ENCODE data around the gene TXLNB.

The TXLNB gene

GRCh38 chr6:139313229-139313628, 21.4 kb upstream of the TXLNB start:
- Histone ChIP-seq H3K9ac (ENCODE audit: low read depth in 1 of 2, low read length in 2 of 2) (no peak overlapping the region), H3K36me3 (ENCODE audit: control insufficient read depth in 2 of 2, insufficient read depth in 2 of 2, low read length in 2 of 2) (no peaks in the 10 kb centered on the region), H3K4me1 (ENCODE audit: control insufficient read depth in 2 of 2, insufficient read depth in 2 of 2, low read length in 2 of 2) (peaks cover 0 to 6% of the 10 kb centered on the region in 2 donors), H3K27ac (ENCODE audit: low read depth in 2 of 2, low read length in 2 of 2) (no peak overlapping the region), H3K9me3 (ENCODE audit: control insufficient read depth in 2 of 2, low read length in 2 of 2) (no peaks in the 10 kb centered on the region), H3K4me3 (ENCODE audit: low read length in 2 of 2) (no peak overlapping the region), H3K27me3 (ENCODE audit: control insufficient read depth in 2 of 2, insufficient read depth in 2 of 2, low read length in 2 of 2) (no peaks in the 10 kb centered on the region)

- H3K9ac ChIP-seq (ENCODE audit: low read depth in 1 of 2, low read length in 2 of 2): no peak overlapping the region
- no peaks in the 10 kb centered on the region for H3K27me3 ChIP-seq (ENCODE audit: control insufficient read depth in 2 of 2, insufficient read depth in 2 of 2, low read length in 2 of 2)
- H3K9me3 ChIP-seq (ENCODE audit: control insufficient read depth in 2 of 2, low read length in 2 of 2): no peaks in the 10 kb centered on the region
- no peak overlapping the region for H3K27ac ChIP-seq (ENCODE audit: low read depth in 2 of 2, low read length in 2 of 2)
- H3K4me1 ChIP-seq (ENCODE audit: control insufficient read depth in 2 of 2, insufficient read depth in 2 of 2, low read length in 2 of 2): peaks cover 0 to 9% of the 10 kb centered on the region in 2 donors
- no peaks in the 10 kb centered on the region for H3K36me3 ChIP-seq (ENCODE audit: control insufficient read depth in 2 of 2, insufficient read depth in 2 of 2, low read length in 2 of 2)
- H3K4me3 ChIP-seq (ENCODE audit: low read length in 2 of 2): no peak overlapping the region
Observed at GRCh38 chr6:139311831-139312230, 20.0 kb upstream of the TXLNB start.

- Histone ChIP-seq H3K4me1 (ENCODE audit: control insufficient read depth in 2 of 2, insufficient read depth in 2 of 2, low read length in 2 of 2) (peaks cover 0 to 9% of the 10 kb centered on the region in 2 donors), H3K27ac (ENCODE audit: low read depth in 2 of 2, low read length in 2 of 2) (peak overlapping the region; percentile 41 to 47), H3K4me3 (ENCODE audit: low read length in 2 of 2) (no peak overlapping the region)
Observed at GRCh38 chr6:139308936-139309603, 17.3 kb upstream of the TXLNB start.

GRCh38 chr6:139308286-139308916, 16.6 kb upstream of the TXLNB start:
- Histone ChIP-seq H3K4me1 (ENCODE audit: control insufficient read depth in 2 of 2, insufficient read depth in 2 of 2, low read length in 2 of 2) (peaks cover 0 to 9% of the 10 kb centered on the region in 2 donors), H3K4me3 (ENCODE audit: low read length in 2 of 2) (no peak overlapping the region), H3K9ac (ENCODE audit: low read depth in 1 of 2, low read length in 2 of 2) (no peak overlapping the region), H3K9me3 (ENCODE audit: control insufficient read depth in 2 of 2, low read length in 2 of 2) (no peaks in the 10 kb centered on the region), H3K27me3 (ENCODE audit: control insufficient read depth in 2 of 2, insufficient read depth in 2 of 2, low read length in 2 of 2) (no peaks in the 10 kb centered on the region), H3K27ac (ENCODE audit: low read depth in 2 of 2, low read length in 2 of 2) (peak overlapping the region; percentile 41 to 47), H3K36me3 (ENCODE audit: control insufficient read depth in 2 of 2, insufficient read depth in 2 of 2, low read length in 2 of 2) (no peaks in the 10 kb centered on the region)

More at GRCh38 chr6:139308936-139309603, 17.3 kb upstream of the TXLNB start:
- H3K9ac ChIP-seq (ENCODE audit: low read depth in 1 of 2, low read length in 2 of 2): no peak overlapping the region
- H3K27me3 ChIP-seq (ENCODE audit: control insufficient read depth in 2 of 2, insufficient read depth in 2 of 2, low read length in 2 of 2): no peaks in the 10 kb centered on the region
- no peaks in the 10 kb centered on the region for H3K36me3 ChIP-seq (ENCODE audit: control insufficient read depth in 2 of 2, insufficient read depth in 2 of 2, low read length in 2 of 2)
- no peaks in the 10 kb centered on the region for H3K9me3 ChIP-seq (ENCODE audit: control insufficient read depth in 2 of 2, low read length in 2 of 2)

- no peaks in the 10 kb centered on the region for H3K27me3 ChIP-seq (ENCODE audit: control insufficient read depth in 2 of 2, insufficient read depth in 2 of 2, low read length in 2 of 2)
Observed at GRCh38 chr6:139306291-139306981, 14.6 kb upstream of the TXLNB start.

GRCh38 chr6:139303185-139303584, 11.4 kb upstream of the TXLNB start:
- no peaks in the 10 kb centered on the region for H3K27me3 ChIP-seq (ENCODE audit: control insufficient read depth in 2 of 2, insufficient read depth in 2 of 2, low read length in 2 of 2)
- no peaks in the 10 kb centered on the region for H3K36me3 ChIP-seq (ENCODE audit: control insufficient read depth in 2 of 2, insufficient read depth in 2 of 2, low read length in 2 of 2)
- no peak overlapping the region for H3K4me3 ChIP-seq (ENCODE audit: low read length in 2 of 2)
- no peak overlapping the region for H3K27ac ChIP-seq (ENCODE audit: low read depth in 2 of 2, low read length in 2 of 2)
- H3K9ac ChIP-seq (ENCODE audit: low read depth in 1 of 2, low read length in 2 of 2): no peak overlapping the region
- H3K9me3 ChIP-seq (ENCODE audit: control insufficient read depth in 2 of 2, low read length in 2 of 2): no peaks in the 10 kb centered on the region
- H3K4me1 ChIP-seq (ENCODE audit: control insufficient read depth in 2 of 2, insufficient read depth in 2 of 2, low read length in 2 of 2): peaks cover 0 to 2% of the 10 kb centered on the region in 2 donors

More at GRCh38 chr6:139306291-139306981, 14.6 kb upstream of the TXLNB start:
- peaks cover 0 to 9% of the 10 kb centered on the region in 2 donors for H3K4me1 ChIP-seq (ENCODE audit: control insufficient read depth in 2 of 2, insufficient read depth in 2 of 2, low read length in 2 of 2)
- no peaks in the 10 kb centered on the region for H3K9me3 ChIP-seq (ENCODE audit: control insufficient read depth in 2 of 2, low read length in 2 of 2)
- H3K27ac ChIP-seq (ENCODE audit: low read depth in 2 of 2, low read length in 2 of 2): no peak overlapping the region
- no peaks in the 10 kb centered on the region for H3K36me3 ChIP-seq (ENCODE audit: control insufficient read depth in 2 of 2, insufficient read depth in 2 of 2, low read length in 2 of 2)
- no peak overlapping the region for H3K4me3 ChIP-seq (ENCODE audit: low read length in 2 of 2)
- no peak overlapping the region for H3K9ac ChIP-seq (ENCODE audit: low read depth in 1 of 2, low read length in 2 of 2)

GRCh38 chr6:139297921-139298320, 6.1 kb upstream of the TXLNB start:
- no peaks in the 10 kb centered on the region for H3K36me3 ChIP-seq (ENCODE audit: control insufficient read depth in 2 of 2, insufficient read depth in 2 of 2, low read length in 2 of 2)
- H3K4me1 ChIP-seq (ENCODE audit: control insufficient read depth in 2 of 2, insufficient read depth in 2 of 2, low read length in 2 of 2): no peaks in the 10 kb centered on the region
- no peaks in the 10 kb centered on the region for H3K9me3 ChIP-seq (ENCODE audit: control insufficient read depth in 2 of 2, low read length in 2 of 2)
- no peak overlapping the region for H3K27ac ChIP-seq (ENCODE audit: low read depth in 2 of 2, low read length in 2 of 2)
- no peaks in the 10 kb centered on the region for H3K27me3 ChIP-seq (ENCODE audit: control insufficient read depth in 2 of 2, insufficient read depth in 2 of 2, low read length in 2 of 2)
- H3K9ac ChIP-seq (ENCODE audit: low read depth in 1 of 2, low read length in 2 of 2): no peak overlapping the region
- no peak overlapping the region for H3K4me3 ChIP-seq (ENCODE audit: low read length in 2 of 2)

- no peak overlapping the region for H3K4me3 ChIP-seq (ENCODE audit: low read length in 2 of 2)
- H3K9me3 ChIP-seq (ENCODE audit: control insufficient read depth in 2 of 2, low read length in 2 of 2): no peaks in the 10 kb centered on the region
- no peaks in the 10 kb centered on the region for H3K27me3 ChIP-seq (ENCODE audit: control insufficient read depth in 2 of 2, insufficient read depth in 2 of 2, low read length in 2 of 2)
- H3K27ac ChIP-seq (ENCODE audit: low read depth in 2 of 2, low read length in 2 of 2): no peak overlapping the region
- no peaks in the 10 kb centered on the region for H3K36me3 ChIP-seq (ENCODE audit: control insufficient read depth in 2 of 2, insufficient read depth in 2 of 2, low read length in 2 of 2)
- H3K4me1 ChIP-seq (ENCODE audit: control insufficient read depth in 2 of 2, insufficient read depth in 2 of 2, low read length in 2 of 2): peaks cover 0 to 1% of the 10 kb centered on the region in 2 donors
- no peak overlapping the region for H3K9ac ChIP-seq (ENCODE audit: low read depth in 1 of 2, low read length in 2 of 2)
Observed at GRCh38 chr6:139296927-139297326, 5.1 kb upstream of the TXLNB start.

- Histone ChIP-seq H3K4me3 (ENCODE audit: low read length in 2 of 2) (no peak overlapping the region), H3K9ac (ENCODE audit: low read depth in 1 of 2, low read length in 2 of 2) (no peak overlapping the region), H3K36me3 (ENCODE audit: control insufficient read depth in 2 of 2, insufficient read depth in 2 of 2, low read length in 2 of 2) (no peaks in the 10 kb centered on the region), H3K9me3 (ENCODE audit: control insufficient read depth in 2 of 2, low read length in 2 of 2) (no peaks in the 10 kb centered on the region), H3K27ac (ENCODE audit: low read depth in 2 of 2, low read length in 2 of 2) (no peak overlapping the region), H3K27me3 (ENCODE audit: control insufficient read depth in 2 of 2, insufficient read depth in 2 of 2, low read length in 2 of 2) (no peaks in the 10 kb centered on the region), H3K4me1 (ENCODE audit: control insufficient read depth in 2 of 2, insufficient read depth in 2 of 2, low read length in 2 of 2) (peaks cover 0 to 5% of the 10 kb centered on the region in 2 donors)
Observed at GRCh38 chr6:139295901-139296300, 4.1 kb upstream of the TXLNB start.

- H3K4me1 ChIP-seq (ENCODE audit: control insufficient read depth in 2 of 2, insufficient read depth in 2 of 2, low read length in 2 of 2): peaks cover 0 to 9% of the 10 kb centered on the region in 2 donors
- H3K36me3 ChIP-seq (ENCODE audit: control insufficient read depth in 2 of 2, insufficient read depth in 2 of 2, low read length in 2 of 2): no peaks in the 10 kb centered on the region
- H3K9ac ChIP-seq (ENCODE audit: low read depth in 1 of 2, low read length in 2 of 2): no peak overlapping the region
- no peak overlapping the region for H3K27ac ChIP-seq (ENCODE audit: low read depth in 2 of 2, low read length in 2 of 2)
- no peaks in the 10 kb centered on the region for H3K9me3 ChIP-seq (ENCODE audit: control insufficient read depth in 2 of 2, low read length in 2 of 2)
- no peak overlapping the region for H3K4me3 ChIP-seq (ENCODE audit: low read length in 2 of 2)
- no peaks in the 10 kb centered on the region for H3K27me3 ChIP-seq (ENCODE audit: control insufficient read depth in 2 of 2, insufficient read depth in 2 of 2, low read length in 2 of 2)
Observed at GRCh38 chr6:139294090-139294489, 2.3 kb upstream of the TXLNB start.
